Activated CD8-positive, alpha-beta memory T cell treated with anti-CD3 and anti-CD28 coated beads for 1 hour (primary cell): ENCODE measurements around the gene ALX3.

Source experiments
- DNase-seq, 2 donors: peaks; one replicate each; pipeline ENCODE4 v3.0.0-alpha.2; 2020; ENCODE audit warnings: low read depth in 1 of 2; ENCODE audit errors: extremely low read depth in 1 of 2

ALX3 gene

GRCh38 chr1:110067479-110067892 lies 3.0 kb downstream of the ALX3 start:
- no peak for DNase-seq

- no peak for DNase-seq
Measured at GRCh38 chr1:110065841-110066240, 4.6 kb downstream of the ALX3 start.

- DNase-seq: no peak
Measured at GRCh38 chr1:110064576-110065337, 5.7 kb downstream of the ALX3 start.

GRCh38 chr1:110063781-110064180 lies 6.7 kb downstream of the ALX3 start:
- no peak for DNase-seq

- DNase-seq: no peak
Measured at GRCh38 chr1:110062612-110063011, 7.9 kb downstream of the ALX3 start.

GRCh38 chr1:110061341-110061740 lies 9.1 kb downstream of the ALX3 start:
- no peak for DNase-seq

GRCh38 chr1:110060662-110061060 lies 9.8 kb downstream of the ALX3 start:
- DNase-seq: no peak

GRCh38 chr1:110060034-110060661 lies 10.3 kb downstream of the ALX3 start:
- DNase-seq: peak; percentile 24 to 59

- DNase-seq: no peak
Measured at GRCh38 chr1:110059133-110059863, 11.2 kb downstream of the ALX3 start.

GRCh38 chr1:110058591-110058990 lies 11.9 kb downstream of the ALX3 start:
- no peak for DNase-seq

- no peak for DNase-seq
Measured at GRCh38 chr1:110057963-110058518, 12.4 kb downstream of the ALX3 start.

GRCh38 chr1:110056776-110057175 lies 13.7 kb downstream of the ALX3 start:
- no peak for DNase-seq

GRCh38 chr1:110056285-110056683 lies 14.2 kb downstream of the ALX3 start:
- no peak for DNase-seq

GRCh38 chr1:110055493-110056284 lies 14.8 kb downstream of the ALX3 start:
- DNase-seq: no peak

GRCh38 chr1:110053552-110054428 lies 16.7 kb downstream of the ALX3 start:
- DNase-seq: peak; percentile 19 to 54

- DNase-seq: no peak
Measured at GRCh38 chr1:110051262-110051648, 19.2 kb downstream of the ALX3 start.

- no peak for DNase-seq
Measured at GRCh38 chr1:110050602-110051261, 19.7 kb downstream of the ALX3 start.

GRCh38 chr1:110049801-110050601 lies 20.5 kb downstream of the ALX3 start:
- DNase-seq: no peak
